ENCODE results near the gene ACTR1B.

ACTR1B gene

DNA sequence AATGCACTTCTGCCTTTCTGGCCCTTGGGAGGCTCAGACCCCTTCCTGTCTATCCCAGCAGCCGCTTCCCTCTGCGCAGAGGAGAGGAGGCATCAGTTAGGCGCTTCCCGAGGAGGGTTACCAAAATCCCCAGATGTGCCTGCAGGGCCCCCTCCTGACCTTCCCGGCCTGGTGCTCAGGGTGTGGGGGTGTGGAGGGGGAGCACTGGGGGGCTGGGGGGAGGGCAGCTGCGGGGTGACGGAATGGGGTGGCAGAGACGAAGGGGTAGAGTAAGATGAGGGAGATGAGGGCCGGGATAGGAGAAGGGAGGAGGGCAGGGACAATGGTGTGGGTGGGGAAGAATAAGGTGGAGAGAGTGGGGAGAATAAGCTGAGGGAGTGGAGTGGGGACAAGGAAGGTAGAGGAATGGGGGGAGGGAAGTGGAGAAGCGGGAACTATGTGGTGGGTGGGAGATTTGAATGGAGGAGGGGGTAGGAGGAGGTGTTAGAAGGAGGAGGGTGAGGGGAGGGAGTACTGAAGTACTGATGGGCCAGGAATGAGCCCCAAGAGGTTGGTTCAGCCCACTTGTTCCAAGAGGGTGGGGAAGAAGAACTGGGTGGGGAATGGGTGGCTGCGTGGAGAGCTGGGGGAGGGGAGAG is 43.0 kb upstream of the ACTR1B start:
- DNase-seq (ENCODE audit: low spot score): no peak
- in situ Hi-C loops (cut with MboI; ENCODE audit: low pct_unique_long_range_greater_than_20kb, low sequenced_read_pairs, unreplicated experiment): loop anchor here (10.0 kb wide), 1 partner anchor 678 kb away; no protein-coding TSS in a partner anchor
- TF ChIP-seq, protein P1, sequence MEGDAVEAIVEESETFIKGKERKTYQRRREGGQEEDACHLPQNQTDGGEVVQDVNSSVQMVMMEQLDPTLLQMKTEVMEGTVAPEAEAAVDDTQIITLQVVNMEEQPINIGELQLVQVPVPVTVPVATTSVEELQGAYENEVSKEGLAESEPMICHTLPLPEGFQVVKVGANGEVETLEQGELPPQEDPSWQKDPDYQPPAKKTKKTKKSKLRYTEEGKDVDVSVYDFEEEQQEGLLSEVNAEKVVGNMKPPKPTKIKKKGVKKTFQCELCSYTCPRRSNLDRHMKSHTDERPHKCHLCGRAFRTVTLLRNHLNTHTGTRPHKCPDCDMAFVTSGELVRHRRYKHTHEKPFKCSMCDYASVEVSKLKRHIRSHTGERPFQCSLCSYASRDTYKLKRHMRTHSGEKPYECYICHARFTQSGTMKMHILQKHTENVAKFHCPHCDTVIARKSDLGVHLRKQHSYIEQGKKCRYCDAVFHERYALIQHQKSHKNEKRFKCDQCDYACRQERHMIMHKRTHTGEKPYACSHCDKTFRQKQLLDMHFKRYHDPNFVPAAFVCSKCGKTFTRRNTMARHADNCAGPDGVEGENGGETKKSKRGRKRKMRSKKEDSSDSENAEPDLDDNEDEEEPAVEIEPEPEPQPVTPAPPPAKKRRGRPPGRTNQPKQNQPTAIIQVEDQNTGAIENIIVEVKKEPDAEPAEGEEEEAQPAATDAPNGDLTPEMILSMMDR (IDR thresholded peaks at IDR 0.05; ENCODE audit: extremely low read depth, insufficient read depth, missing control alignments): no peak

DNA sequence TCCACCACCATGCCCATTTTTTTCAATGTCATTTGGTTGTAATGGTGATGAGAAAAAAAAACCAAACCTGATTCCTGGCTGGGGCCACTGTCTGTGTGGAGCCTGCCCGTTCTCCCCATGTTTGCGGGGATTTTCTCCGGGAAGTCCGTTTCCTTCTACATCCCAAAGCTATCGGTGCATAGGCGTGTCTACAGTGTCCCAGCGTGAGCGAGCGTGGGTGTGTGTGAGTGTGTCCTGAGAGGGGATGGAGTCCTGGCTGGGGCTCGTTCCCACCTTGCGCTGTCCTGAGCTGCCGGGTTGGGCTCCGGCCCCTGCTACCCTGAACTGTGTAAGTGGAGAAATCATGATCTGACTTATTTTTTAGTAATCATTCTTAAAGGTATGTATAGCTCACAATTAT is 42.3 kb upstream of the ACTR1B start:
- in situ Hi-C loops (cut with MboI; ENCODE audit: low pct_unique_long_range_greater_than_20kb, low sequenced_read_pairs, unreplicated experiment): loop anchor here (10.0 kb wide), 1 partner anchor 679 kb away; no protein-coding TSS in a partner anchor
- DNase-seq (ENCODE audit: low spot score): no peak
- TF ChIP-seq, protein P1 (IDR thresholded peaks at IDR 0.05; ENCODE audit: extremely low read depth, insufficient read depth, missing control alignments): no peak

DNA sequence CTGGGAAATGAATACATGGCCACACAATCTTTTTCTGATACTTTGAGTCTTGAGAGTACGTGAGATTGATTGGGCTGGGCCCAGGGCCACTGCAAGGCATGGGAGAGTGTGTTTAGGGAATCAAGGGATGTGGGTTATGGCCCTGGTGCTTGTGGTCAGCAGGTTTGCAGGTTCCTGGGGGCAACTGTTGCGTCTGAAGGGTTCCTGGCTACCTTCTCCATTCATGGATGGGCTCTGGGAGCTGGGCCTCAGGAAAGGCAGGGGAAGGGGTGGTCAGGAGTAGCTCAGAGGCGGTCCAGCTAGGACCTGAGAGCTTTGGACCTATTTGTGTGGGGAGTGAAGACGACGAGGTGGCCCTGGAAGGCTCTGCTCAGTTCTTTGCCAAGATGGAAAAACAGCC is 41.1 kb upstream of the ACTR1B start:
- in situ Hi-C loops (cut with MboI; ENCODE audit: low pct_unique_long_range_greater_than_20kb, low sequenced_read_pairs, unreplicated experiment): loop anchor here (10.0 kb wide), 1 partner anchor 680 kb away; no protein-coding TSS in a partner anchor
- DNase-seq (ENCODE audit: low spot score): no peak
- TF ChIP-seq, protein P1 (IDR thresholded peaks at IDR 0.05; ENCODE audit: extremely low read depth, insufficient read depth, missing control alignments): no peak

DNA sequence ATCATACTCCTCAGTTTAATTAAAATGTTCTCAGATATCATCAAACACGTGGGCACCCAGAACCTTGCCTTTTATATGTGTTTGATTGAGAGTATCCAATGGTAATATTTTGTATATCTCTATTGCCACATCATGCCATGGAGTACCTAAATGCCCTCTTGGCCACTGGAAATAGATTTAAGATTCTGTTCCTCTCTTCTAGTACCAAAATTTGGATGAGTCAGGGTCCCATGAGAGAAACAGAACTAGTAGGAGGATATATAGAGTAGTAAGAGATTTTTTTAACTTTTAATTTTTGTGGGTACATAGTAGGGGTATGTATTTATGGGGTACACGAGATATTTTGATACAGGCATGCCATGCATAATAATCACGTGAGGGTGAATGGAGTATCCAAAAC is 39.9 kb upstream of the ACTR1B start:
- no peak for DNase-seq (ENCODE audit: low spot score)
- TF ChIP-seq, protein P1 (IDR thresholded peaks at IDR 0.05; ENCODE audit: extremely low read depth, insufficient read depth, missing control alignments): no peak
- in situ Hi-C loops (cut with MboI; ENCODE audit: low pct_unique_long_range_greater_than_20kb, low sequenced_read_pairs, unreplicated experiment): loop anchor here (10.0 kb wide), 1 partner anchor 681 kb away; no protein-coding TSS in a partner anchor

DNA sequence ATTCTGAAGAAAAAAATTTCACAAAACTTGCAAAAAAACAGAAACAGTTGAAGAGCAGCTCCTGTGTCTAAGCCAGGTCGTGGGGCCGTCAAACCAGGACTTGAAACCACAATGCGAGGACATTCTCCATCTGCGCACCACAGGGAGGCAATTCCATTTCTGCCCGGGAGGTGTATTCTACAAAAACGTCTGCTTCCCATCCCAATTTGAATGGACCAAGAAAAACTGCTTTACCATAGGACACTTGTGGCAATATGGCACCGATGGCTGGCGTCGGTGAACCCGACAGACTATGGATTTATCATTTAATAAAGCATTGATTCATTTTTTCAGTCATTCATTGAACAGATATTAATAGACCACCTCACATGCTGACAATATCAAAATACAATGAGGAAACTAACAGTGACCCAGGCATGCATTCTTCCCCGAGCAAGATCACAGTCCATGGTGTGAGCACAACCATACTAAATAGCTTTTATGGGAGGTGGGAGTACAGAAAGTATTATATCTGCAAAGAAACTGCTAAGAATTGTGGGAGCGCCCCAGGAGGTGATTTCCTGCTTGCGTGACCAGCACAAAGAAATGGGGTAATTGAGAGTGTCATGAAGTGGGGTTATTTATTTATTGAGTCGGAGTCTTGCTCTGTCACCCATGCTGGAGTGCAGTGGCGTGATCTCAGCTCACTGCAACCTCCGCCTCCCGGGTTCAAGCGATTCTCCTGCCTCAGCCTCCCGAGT is 39.1 kb upstream of the ACTR1B start:
- in situ Hi-C loops (cut with MboI; ENCODE audit: low pct_unique_long_range_greater_than_20kb, low sequenced_read_pairs, unreplicated experiment): loop anchor here (10.0 kb wide), 1 partner anchor 682 kb away; no protein-coding TSS in a partner anchor
- TF ChIP-seq, protein P1 (IDR thresholded peaks at IDR 0.05; ENCODE audit: extremely low read depth, insufficient read depth, missing control alignments): no peak
- DNase-seq (ENCODE audit: low spot score): no peak

DNA sequence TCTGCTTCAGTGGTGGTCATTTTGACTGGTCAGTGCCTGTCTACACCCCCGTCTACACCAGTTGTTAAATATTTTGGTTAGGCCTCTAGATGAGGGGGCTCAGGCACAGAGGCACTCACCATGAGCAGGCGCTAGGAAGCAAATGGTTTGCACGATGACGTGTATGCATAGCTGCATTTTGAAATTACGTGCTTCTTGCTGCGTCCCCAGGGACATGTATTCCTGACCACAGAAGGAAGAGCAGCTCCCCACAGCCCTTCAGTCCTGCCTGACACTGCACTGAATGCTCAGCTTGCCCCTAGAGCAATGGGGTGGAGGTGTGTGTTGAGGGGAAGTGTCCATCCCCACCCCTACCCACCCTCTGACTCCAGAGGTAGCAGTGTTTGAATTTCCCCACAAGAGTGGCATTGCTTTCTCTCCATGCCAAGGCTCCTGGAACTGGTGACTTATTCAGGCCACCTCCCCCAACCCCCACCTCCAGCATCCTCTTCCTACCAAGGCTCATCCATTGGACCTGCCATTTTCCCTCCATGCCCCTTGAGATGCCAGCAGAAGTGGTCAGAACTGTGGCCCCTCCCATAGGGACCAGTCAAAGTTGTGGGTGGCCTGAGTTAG is 38.1 kb upstream of the ACTR1B start:
- no peak for DNase-seq (ENCODE audit: low spot score)
- TF ChIP-seq, protein P1 (IDR thresholded peaks at IDR 0.05; ENCODE audit: extremely low read depth, insufficient read depth, missing control alignments): no peak
- in situ Hi-C loops (cut with MboI; ENCODE audit: low pct_unique_long_range_greater_than_20kb, low sequenced_read_pairs, unreplicated experiment): loop anchor here (10.0 kb wide), 1 partner anchor 683 kb away; no protein-coding TSS in a partner anchor
